ENCODE data around the gene CISH.
A peak's percentile ranks its signal among the peaks of the same experiment; 100 is the strongest.

CISH gene

GRCh38 chr3:50568947-50569749 is 42.4 kb downstream of the CISH start, which contains the start of gene HEMK1:
TSS of gene HEMK1 (plus strand) at chr3:50569522. CDS start at chr3:50571105, 1,583 bp downstream.
- peak; percentile 95 for DNase-seq

- peak; percentile 92 for DNase-seq
Observed at GRCh38 chr3:50567386-50568167, 44.0 kb downstream of the CISH start, which contains the start of gene C3orf18. TSS of gene C3orf18 (minus strand) at chr3:50567747. CDS start at chr3:50565699, 2,048 bp downstream.

GRCh38 chr3:50567011-50567385 is 44.6 kb downstream of the CISH start:
- DNase-seq, result no peak

DNA sequence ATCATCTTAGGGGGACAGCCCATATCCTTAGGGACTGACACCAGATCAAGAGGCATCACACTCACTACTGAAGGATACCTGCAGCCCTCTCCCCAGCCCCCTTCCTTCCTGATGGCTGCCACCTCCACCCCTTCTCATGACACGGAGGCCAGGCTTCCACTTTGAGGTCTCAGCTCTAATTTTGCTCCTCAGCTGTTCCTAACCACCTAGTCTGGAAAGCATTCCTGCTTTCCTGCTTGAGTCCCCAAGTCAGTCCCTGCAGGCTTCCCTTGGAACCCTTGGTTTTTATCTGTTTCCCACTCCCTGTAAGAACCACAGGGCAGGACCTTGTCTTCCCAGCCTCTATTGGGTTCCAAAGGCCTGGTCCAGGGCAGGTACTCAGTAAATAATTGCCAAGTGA is 47.3 kb downstream of the CISH start:
- no peak for DNase-seq

GRCh38 chr3:50563867-50564266 is 47.7 kb downstream of the CISH start:
- no peak for DNase-seq

DNA sequence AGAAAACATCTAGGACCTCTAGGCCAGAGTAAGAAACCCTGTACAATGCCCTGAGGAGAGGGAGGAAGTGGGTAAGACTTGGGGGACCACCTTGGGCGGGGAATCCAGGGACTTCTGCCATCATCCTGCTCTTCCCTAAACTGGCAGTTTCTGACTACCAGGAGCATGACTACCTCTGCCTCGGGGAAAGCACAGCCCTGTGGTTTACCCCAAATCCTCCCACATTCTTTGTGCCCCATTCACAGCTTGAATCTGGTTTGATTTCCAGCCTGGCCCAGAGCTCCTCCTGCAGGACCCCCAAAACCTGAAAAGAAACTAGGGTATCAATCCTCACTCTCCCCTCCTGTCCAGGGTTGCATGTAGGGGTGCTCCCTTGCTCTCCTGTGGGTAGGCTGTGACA is 48.7 kb downstream of the CISH start:
- DNase-seq, result peak; percentile 95

GRCh38 chr3:50559702-50560101 is 51.9 kb downstream of the CISH start:
- peak; percentile 45 for DNase-seq

- DNase-seq, result no peak
Observed at GRCh38 chr3:50557915-50558314, 53.7 kb downstream of the CISH start.

- no peak for DNase-seq
Observed at GRCh38 chr3:50557106-50557505, 54.5 kb downstream of the CISH start.
